ENCODE measurements around the gene PSMC3. TPM values are rescaled to one million over a fixed set of nuclear protein-coding genes. Genes with fewer than 3 reads are reported as not detected.

Gene PSMC3
- total and polyA plus RNA-seq, 9 of the 15 experiments (the other 6 are each of a cell fraction or from before 2014, with no cell fraction given): 44.3 to 324 (median 240) TPM

DNA sequence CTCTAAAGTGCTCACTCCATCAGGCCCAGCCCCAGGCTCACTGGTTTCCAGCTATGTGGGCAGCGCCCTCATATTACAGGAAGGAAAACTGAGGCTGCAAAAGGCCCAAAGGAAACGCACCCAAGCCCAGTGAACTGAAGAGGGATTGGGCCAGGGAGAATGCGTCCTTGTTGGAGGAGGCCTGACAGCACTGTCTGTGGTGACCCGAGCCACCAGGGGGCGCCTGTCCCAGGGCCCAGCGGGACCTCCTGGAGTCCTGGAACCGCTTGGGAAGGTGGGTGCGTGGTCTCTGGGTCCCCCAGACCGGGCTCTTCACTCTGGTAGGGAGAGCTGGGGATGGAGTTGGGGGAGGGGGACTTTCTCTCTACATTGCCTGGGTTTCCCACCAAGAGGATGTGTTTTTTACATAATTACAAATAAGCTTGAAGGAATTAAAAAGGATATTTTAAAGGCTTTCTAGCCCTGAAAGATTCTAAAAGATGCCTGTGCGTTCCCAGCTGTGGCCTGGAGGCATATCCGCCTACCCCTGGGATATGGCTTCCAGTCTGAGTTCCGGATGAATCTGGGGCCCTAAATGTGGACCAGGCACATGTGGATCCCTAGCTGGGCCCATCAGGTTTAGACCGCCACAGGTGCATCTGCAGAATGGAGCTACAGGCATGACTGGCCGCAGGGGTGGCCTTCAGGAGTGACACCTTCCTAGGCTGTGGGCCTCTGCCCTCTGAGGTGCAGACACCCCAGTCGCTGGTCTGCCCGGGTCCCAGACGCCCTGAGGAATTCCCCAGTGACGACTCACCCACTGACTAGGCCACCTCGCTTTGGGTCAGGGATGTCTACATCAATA lies 52.1 kb downstream of the PSMC3 start (continued):
- TF ChIP-seq, protein P1, sequence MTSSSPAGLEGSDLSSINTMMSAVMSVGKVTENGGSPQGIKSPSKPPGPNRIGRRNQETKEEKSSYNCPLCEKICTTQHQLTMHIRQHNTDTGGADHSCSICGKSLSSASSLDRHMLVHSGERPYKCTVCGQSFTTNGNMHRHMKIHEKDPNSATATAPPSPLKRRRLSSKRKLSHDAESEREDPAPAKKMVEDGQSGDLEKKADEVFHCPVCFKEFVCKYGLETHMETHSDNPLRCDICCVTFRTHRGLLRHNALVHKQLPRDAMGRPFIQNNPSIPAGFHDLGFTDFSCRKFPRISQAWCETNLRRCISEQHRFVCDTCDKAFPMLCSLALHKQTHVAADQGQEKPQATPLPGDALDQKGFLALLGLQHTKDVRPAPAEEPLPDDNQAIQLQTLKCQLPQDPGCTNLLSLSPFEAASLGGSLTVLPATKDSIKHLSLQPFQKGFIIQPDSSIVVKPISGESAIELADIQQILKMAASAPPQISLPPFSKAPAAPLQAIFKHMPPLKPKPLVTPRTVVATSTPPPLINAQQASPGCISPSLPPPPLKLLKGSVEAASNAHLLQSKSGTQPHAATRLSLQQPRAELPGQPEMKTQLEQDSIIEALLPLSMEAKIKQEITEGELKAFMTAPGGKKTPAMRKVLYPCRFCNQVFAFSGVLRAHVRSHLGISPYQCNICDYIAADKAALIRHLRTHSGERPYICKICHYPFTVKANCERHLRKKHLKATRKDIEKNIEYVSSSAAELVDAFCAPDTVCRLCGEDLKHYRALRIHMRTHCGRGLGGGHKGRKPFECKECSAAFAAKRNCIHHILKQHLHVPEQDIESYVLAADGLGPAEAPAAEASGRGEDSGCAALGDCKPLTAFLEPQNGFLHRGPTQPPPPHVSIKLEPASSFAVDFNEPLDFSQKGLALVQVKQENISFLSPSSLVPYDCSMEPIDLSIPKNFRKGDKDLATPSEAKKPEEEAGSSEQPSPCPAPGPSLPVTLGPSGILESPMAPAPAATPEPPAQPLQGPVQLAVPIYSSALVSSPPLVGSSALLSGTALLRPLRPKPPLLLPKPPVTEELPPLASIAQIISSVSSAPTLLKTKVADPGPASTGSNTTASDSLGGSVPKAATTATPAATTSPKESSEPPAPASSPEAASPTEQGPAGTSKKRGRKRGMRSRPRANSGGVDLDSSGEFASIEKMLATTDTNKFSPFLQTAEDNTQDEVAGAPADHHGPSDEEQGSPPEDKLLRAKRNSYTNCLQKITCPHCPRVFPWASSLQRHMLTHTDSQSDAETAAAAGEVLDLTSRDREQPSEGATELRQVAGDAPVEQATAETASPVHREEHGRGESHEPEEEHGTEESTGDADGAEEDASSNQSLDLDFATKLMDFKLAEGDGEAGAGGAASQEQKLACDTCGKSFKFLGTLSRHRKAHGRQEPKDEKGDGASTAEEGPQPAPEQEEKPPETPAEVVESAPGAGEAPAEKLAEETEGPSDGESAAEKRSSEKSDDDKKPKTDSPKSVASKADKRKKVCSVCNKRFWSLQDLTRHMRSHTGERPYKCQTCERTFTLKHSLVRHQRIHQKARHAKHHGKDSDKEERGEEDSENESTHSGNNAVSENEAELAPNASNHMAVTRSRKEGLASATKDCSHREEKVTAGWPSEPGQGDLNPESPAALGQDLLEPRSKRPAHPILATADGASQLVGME (CRISPR knock-in tag; IDR thresholded peaks at IDR 0.05): no peak
- no peak for TF ChIP-seq POLR2B (IDR thresholded peaks at IDR 0.05; ENCODE audit: low read depth, partially characterized antibody)
- TF ChIP-seq ZEB2 (IDR thresholded peaks at IDR 0.05): no peak
- TF ChIP-seq, protein P2, sequence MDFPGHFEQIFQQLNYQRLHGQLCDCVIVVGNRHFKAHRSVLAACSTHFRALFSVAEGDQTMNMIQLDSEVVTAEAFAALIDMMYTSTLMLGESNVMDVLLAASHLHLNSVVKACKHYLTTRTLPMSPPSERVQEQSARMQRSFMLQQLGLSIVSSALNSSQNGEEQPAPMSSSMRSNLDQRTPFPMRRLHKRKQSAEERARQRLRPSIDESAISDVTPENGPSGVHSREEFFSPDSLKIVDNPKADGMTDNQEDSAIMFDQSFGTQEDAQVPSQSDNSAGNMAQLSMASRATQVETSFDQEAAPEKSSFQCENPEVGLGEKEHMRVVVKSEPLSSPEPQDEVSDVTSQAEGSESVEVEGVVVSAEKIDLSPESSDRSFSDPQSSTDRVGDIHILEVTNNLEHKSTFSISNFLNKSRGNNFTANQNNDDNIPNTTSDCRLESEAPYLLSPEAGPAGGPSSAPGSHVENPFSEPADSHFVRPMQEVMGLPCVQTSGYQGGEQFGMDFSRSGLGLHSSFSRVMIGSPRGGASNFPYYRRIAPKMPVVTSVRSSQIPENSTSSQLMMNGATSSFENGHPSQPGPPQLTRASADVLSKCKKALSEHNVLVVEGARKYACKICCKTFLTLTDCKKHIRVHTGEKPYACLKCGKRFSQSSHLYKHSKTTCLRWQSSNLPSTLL (IDR thresholded peaks at IDR 0.05): no peak
- no peak for TF ChIP-seq ZNF311 (CRISPR knock-in tag; IDR thresholded peaks at IDR 0.05)
- TF ChIP-seq, protein P3, sequence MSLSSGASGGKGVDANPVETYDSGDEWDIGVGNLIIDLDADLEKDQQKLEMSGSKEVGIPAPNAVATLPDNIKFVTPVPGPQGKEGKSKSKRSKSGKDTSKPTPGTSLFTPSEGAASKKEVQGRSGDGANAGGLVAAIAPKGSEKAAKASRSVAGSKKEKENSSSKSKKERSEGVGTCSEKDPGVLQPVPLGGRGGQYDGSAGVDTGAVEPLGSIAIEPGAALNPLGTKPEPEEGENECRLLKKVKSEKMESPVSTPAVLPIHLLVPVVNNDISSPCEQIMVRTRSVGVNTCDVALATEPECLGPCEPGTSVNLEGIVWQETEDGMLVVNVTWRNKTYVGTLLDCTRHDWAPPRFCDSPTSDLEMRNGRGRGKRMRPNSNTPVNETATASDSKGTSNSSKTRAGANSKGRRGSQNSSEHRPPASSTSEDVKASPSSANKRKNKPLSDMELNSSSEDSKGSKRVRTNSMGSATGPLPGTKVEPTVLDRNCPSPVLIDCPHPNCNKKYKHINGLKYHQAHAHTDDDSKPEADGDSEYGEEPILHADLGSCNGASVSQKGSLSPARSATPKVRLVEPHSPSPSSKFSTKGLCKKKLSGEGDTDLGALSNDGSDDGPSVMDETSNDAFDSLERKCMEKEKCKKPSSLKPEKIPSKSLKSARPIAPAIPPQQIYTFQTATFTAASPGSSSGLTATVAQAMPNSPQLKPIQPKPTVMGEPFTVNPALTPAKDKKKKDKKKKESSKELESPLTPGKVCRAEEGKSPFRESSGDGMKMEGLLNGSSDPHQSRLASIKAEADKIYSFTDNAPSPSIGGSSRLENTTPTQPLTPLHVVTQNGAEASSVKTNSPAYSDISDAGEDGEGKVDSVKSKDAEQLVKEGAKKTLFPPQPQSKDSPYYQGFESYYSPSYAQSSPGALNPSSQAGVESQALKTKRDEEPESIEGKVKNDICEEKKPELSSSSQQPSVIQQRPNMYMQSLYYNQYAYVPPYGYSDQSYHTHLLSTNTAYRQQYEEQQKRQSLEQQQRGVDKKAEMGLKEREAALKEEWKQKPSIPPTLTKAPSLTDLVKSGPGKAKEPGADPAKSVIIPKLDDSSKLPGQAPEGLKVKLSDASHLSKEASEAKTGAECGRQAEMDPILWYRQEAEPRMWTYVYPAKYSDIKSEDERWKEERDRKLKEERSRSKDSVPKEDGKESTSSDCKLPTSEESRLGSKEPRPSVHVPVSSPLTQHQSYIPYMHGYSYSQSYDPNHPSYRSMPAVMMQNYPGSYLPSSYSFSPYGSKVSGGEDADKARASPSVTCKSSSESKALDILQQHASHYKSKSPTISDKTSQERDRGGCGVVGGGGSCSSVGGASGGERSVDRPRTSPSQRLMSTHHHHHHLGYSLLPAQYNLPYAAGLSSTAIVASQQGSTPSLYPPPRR (CRISPR knock-in tag; IDR thresholded peaks at IDR 0.05; ENCODE audit: borderline replicate concordance): no peak
- TF ChIP-seq, protein P4, sequence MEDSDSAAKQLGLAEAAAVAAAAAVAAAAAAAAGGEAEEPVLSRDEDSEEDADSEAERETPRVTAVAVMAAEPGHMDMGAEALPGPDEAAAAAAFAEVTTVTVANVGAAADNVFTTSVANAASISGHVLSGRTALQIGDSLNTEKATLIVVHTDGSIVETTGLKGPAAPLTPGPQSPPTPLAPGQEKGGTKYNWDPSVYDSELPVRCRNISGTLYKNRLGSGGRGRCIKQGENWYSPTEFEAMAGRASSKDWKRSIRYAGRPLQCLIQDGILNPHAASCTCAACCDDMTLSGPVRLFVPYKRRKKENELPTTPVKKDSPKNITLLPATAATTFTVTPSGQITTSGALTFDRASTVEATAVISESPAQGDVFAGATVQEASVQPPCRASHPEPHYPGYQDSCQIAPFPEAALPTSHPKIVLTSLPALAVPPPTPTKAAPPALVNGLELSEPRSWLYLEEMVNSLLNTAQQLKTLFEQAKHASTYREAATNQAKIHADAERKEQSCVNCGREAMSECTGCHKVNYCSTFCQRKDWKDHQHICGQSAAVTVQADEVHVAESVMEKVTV (CRISPR knock-in tag; IDR thresholded peaks at IDR 0.05): peak; percentile 85
- peak; percentile 16; the same call in 1 of the 2 replicates for TF ChIP-seq NFIC (IDR thresholded peaks at IDR 0.05)
